GM19397 (cell line): ENCODE results near the gene GTF2I.
"Not testable (repeated sequence)": the region's sequence is repeated elsewhere in the genome, so short reads cannot be mapped to it uniquely, and the experiment has no call there.

Experiments used
- ATAC-seq: cut with Tn5 transposase; IDR thresholded peaks from one replicate; pipeline ENCODE4 v1.9.1; 2021; ENCODE audit warnings: mild to moderate bottlenecking, moderate library complexity; ENCODE audit not compliant: unreplicated experiment

Gene GTF2I

DNA sequence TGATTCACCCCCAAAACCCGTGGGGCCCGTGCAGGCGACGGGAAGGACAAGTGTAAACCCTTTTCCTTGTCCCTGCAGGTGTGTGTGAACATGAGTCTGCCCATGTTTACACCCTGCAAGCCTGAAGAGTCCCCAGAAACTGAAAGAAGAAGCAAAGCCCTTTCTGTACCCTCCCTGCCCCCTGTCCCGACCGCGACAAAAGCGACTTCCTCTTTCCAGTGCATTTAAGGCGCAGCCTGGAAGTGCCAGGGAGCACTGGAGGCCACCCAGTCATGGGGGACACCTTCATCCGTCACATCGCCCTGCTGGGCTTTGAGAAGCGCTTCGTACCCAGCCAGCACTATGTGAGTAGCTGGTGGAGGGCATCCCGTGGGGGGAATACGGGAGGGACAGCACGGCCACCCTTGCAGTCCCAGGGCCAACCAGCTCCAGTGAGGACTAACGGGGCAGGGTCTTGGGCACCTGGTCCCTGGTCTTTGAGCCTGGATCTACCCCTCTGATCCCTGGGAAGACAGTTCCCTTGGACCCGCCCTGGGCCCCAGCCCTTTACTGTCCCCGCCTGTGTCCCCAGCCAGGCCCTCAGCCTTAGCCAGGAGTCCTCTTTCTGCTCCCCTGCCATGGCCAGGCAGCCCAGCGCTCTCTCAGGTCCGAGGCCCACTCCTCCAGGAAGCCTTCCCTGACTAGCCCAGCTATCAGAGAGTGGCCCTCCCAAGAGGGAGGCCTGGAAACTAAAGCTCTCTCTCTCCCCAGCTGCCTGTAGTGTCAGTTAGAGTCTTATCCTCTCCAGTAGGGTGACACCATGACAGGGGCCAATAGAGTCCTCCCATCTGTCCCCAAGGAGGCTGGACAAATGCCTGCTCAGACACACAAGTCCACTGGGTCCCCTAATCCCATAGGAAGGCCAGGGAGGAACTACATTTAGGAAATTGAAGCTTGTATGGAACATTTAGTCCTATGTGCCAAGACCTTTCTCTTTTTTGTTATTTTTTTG lies 116.5 kb downstream of the GTF2I start, which contains the start of gene NCF1:
Gene NCF1 (plus strand): TSS at position 252 of the 991 bp plus-strand sequence. CDS start 21 bp downstream, at position 273.
- peak; percentile 85 for ATAC-seq

DNA sequence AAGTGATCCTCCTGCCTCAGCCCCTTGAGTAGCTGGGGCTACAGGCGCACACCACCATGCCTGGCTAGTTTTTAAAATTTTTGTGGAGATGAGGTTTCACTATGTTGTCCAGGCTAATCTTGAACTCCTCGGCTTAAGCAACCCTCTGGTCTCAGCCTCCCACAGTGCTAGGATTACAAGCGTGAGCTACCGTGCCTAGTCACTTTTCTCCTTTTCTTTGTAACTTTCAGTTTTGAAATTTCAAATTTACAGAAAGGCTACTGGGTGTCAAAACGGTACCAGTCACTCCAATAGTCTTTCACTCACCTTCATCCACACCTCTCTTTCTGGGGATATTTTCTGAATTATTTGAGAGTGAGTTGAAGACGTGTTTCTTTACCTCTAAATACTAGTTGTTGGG lies 117.6 kb downstream of the GTF2I start:
- not testable (repeated sequence) for ATAC-seq

GRCh38 chr7:74779053-74779452 lies 121.5 kb downstream of the GTF2I start:
- ATAC-seq, result not testable (repeated sequence)

GRCh38 chr7:74781746-74782145 lies 124.2 kb downstream of the GTF2I start:
- not testable (repeated sequence) for ATAC-seq

GRCh38 chr7:74783595-74783994 lies 126.1 kb downstream of the GTF2I start:
- ATAC-seq, result not testable (repeated sequence)

DNA sequence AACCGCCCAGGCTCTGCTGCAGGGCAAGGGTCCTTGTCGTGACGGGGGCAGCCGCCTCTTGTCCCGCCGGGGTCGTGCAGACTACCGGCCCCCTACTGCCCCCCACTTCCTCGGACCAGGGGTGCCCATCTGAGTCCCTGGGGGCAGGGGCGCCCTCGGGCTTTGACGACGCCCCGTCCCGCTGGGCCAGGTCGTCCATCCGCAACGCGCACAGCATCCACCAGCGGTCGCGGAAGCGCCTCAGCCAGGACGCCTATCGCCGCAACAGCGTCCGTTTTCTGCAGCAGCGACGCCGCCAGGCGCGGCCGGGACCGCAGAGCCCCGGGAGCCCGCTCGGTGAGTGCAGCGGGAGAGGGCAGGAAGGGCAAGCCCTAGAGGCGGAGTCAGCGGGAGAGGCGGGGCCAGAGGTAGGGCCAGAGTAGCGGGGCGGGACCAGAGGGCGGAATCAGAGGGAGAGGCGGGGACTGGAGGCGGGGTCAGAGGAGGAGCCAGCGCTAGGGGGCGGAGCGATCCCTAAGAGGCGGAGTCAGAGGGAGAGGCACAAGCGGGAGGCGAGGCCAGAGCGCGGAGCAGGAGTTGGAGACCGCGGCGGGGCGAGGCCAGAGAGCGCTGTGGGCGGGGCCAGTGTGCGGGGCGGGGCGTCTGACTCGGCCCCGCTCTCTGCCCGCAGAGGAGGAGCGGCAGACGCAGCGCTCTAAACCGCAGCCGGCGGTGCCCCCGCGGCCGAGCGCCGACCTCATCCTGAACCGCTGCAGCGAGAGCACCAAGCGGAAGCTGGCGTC lies 131.0 kb downstream of the GTF2I start:
- peak; percentile 85 for ATAC-seq

DNA sequence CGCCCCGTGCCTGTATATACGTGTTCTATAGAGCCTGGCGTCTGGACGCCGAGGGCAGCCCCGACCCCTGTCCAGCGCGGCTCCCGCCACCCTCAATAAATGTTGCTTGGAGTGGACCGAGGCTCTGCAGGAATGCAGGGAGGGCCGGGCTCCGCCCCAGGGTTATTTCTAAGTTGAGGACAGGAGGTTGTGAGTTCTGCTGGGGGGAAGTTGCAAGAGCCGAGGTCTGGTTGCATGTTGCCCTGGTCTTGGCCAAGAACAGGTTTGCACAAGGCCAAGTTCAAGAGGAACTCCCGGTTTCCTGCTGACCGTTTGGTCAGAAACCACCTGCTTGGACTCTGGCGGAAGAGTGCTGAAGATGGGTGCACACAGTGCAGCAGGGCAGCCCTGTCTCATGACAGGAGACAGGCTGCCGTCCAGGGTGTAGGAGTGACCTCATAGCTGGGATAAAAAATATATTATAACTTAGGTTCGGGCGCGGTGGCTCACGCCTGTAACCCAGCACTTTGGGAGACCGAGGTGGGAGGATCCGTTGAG lies 131.8 kb downstream of the GTF2I start:
- not testable (repeated sequence) for ATAC-seq

GRCh38 chr7:74797848-74798622 lies 140.5 kb downstream of the GTF2I start:
- not testable (repeated sequence) for ATAC-seq

GRCh38 chr7:74798644-74799043 lies 141.1 kb downstream of the GTF2I start:
- ATAC-seq, result not testable (repeated sequence)
